NCI-H526 treated with DMSO at 0.1 percent for 48 hours (cell line): ENCODE data around the gene DNAL1.

ENCODE experiments used
- DNase-seq: peaks from one replicate; lab custom pipeline; 2025; lab: John Stamatoyannopoulos, UW

DNAL1 gene

DNA sequence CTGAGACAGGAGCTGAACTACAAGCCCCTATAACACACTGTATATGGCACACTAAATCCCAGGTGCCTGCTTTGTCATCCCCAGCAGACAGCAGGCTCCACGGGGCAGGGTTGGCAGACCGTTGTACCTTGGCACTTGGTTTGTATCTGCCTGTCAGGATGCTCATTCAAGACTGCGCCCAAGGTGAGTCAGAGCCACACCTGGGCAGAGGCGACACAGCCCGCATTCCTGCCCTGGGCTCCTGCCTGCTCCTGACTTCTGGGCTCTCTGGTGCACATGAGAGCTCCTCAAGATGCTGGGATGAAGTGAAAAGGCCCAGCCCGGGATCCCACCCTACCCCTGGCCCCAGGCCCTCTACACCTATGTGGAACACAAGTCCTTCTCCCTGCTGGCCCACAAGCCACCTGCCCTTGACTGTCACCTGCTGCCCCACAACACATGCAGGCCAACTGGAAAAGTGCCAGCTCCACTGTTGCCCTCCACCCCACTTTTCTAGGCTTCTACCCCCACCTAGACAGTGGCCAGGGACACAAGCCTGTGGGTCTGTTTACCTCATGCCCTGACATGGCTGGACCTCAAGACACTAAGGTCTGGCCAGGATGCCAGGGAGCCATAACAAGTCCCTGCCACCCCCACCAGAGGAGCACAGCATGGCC is 100.2 kb downstream of the DNAL1 start:
- no peak for DNase-seq

DNA sequence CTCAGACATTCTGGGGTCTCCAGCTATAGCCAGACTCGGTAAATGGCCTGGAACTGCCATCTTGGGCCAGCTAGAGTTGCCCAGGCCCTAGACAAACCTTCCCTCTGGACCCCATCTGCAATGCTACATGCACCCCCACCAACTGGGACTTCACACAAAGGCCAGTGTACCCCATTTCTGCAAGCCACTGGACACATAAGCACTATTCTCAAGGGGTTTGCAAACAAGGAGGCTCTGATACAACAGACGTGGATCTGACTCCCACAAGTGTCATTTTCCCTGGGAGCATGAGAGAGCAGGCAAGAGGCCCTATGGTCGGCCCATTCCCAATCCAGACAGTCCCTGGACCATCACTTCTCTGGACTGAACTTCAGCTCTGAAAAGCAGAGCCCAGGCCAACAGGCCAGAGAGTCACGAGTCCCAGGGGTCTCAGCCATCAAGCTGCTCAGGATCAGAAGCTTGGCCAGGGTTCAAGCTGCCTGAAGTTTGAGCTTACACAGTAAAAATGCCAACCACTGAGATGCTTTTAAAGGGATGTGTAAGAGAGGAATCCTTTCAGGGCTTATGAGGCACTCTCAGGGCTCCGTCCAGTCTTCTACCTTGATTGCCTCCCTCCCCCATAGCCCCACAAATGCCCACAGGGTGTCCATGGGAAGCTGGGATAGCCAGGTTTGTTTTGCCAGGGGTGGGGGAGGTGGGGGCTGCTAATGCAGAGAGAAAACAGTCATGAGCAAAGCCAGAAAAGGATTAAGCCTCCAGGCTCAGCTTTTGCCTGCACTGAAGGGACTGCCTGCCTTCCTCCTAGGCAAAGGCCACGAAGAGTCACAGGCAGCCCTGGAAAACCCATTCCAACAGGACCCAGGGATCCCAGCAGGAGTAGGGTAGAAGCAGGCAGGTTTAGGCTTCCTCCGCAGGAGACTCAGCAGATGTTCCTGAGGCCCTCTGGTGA is 101.1 kb downstream of the DNAL1 start:
- DNase-seq, result no peak

DNA sequence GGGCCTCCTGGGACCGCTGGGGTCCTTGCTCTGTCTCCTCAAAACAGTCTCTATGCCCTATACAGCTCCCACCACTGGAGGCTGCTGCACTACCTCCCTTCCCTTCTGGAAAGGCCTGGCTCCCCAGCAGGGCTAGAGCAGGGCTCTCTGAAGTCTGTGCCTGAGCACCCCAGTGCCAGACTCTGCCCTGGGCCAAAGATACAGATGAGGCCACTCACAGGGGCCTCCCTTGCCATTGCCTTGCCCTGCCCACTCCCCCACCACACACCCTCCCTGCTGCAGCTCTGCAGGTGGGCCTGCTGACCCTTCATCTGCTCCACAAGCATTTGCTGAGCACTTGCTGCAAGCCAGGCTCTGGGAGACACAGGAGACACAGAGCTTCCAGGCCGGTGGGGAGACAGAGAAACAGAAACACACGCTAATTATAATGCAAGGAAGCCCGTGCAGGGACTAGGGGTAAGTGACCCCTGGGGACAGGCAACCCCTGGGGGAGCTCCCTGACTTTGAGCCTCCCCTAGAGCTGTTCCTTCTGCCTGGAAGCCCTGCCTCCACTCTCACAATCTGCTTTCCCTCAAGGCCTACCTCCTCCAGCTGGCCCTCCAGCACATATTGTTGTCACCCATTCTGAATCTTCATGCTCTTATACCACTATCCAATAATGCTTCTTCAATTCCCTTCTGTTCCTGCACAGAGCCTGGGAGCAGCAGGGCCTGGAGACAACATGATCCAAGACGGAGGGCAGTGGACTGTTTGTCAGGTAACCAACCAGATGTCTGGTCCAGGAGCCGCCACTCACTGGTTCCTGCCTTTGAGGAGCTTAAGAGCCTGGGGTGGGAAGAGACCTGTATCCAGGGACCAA is 102.0 kb downstream of the DNAL1 start:
- no peak for DNase-seq

DNA sequence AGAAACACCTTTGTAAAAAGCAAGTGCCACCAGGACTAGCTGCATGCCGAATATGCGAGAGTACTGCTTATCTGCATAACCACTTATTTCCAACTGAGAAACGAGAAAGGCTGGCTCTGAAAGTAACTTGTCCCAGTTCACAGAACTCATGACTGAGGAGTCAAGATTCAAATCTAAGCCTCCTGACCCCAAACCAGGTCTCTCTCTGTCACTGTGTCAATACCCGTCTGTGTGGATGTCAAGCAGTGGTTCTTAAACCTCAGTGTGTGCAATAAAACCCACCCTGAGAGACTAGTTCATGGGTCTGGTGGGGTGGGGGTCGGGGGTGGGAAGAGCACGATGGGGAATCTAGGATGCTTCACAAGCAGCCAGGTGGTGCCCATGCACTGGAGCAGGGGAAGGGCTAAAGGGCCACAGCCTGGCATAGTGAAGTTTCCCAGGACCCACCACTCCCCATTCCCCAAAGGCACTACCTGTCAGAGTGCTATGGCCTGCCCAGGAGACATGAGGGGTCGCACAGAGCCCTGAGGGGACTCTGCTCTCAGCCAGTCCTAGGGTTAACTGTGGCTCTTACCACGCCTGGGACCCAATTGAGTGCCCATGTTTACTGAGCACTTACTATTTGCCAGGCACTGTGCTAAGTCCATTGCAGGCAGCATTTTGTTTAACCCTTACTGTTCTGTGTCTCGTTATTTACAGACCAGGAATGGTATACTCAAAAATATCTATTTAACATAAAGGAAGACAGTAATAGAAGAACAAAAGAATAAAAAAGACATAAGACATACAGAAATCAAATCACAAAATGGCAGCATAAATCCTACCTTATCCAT is 102.8 kb downstream of the DNAL1 start:
- DNase-seq, result no peak

- no peak for DNase-seq
These were observed 104.1 kb downstream of the DNAL1 start for GRCh38 chr14:73748858-73749357.

GRCh38 chr14:73749706-73750530 is 105.1 kb downstream of the DNAL1 start:
- DNase-seq, result no peak

DNA sequence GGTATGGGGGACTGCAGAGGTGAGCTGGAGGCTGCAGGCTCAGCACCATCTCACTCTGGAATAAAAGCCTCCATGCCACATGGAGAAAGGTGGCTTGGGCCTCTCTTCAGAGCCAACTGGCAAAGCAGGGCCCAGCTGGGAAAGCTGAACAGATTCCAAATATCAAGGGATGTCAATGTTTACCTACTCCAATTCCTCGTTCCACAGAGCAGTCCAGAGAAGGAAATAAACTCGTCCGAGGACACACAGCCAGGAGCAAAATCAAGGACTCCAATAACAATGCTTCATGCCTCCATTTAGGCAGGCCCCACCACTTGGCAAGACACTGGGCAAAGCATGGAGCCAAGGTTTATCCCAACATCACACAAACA is 105.7 kb downstream of the DNAL1 start:
- DNase-seq, result no peak

GRCh38 chr14:73751157-73751691 is 106.4 kb downstream of the DNAL1 start:
- DNase-seq, result no peak

DNA sequence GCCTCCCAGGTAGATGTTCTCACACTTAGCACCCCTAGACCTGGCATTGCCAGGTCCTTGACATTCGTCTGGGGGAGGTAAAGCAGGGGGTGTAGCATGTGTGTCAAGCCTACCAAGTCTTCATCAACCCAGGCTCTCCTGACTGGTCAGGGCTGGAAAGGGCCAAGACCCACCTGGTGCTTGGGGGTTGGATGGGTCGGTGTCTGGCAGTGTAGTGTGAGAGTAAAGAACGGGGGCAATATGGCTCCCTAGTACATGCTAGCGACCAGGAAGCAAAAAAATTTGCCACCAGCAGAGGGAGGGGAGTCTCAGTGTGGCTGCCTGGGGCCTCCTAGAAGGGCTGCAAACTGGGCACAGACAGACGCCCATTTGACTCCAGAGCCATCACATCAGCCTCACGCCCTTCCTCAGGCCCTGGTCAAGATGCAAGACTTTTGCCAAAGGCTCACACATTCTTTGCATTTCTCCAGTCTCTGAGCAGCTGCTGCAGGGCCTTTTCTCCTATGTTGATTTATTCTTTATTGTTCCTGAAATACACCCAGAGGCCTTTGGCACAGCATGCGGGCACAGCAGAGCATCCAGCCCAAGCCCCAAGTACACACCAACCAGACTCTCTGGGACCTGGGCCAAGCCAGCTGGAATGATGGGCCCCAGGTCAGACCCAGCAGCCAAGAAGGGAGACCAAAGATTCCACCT is 107.7 kb downstream of the DNAL1 start:
- DNase-seq, result no peak
